NCI-H446 (cell line): Measurements from ENCODE around the gene PAXX.
A peak's percentile ranks its signal among the peaks of the same experiment; 100 is the strongest.

Source experiments
- DNase-seq, 2 experiments: peaks; one replicate each; lab custom pipeline; 2025; lab: John Stamatoyannopoulos, UW

Gene PAXX

GRCh38 chr9:137019891-137020683, 27.9 kb downstream of the PAXX start:
- DNase-seq: no peak

- DNase-seq: no peak
Measured at GRCh38 chr9:137020771-137021567, 28.7 kb downstream of the PAXX start.

- DNase-seq: no peak
Measured at GRCh38 chr9:137021568-137021978, 29.4 kb downstream of the PAXX start.

GRCh38 chr9:137021979-137022661, 29.9 kb downstream of the PAXX start:
- peak in 1 of 2 experiments; percentile 23 for DNase-seq

GRCh38 chr9:137022662-137023008, 30.4 kb downstream of the PAXX start:
- no peak for DNase-seq

GRCh38 chr9:137023157-137023556, 30.9 kb downstream of the PAXX start:
- no peak for DNase-seq

GRCh38 chr9:137023583-137023991, 31.4 kb downstream of the PAXX start:
- no peak for DNase-seq

- DNase-seq: no peak
Measured at GRCh38 chr9:137025517-137025966, 33.3 kb downstream of the PAXX start.

GRCh38 chr9:137026384-137026783, 34.2 kb downstream of the PAXX start:
- DNase-seq: no peak

GRCh38 chr9:137026828-137027227, 34.6 kb downstream of the PAXX start:
- DNase-seq: no peak

GRCh38 chr9:137027369-137028262, 35.4 kb downstream of the PAXX start, which contains the start of gene ABCA2:
TSS of gene ABCA2 (minus strand) at chr9:137028237. CDS start at chr9:137028140, 97 bp downstream.
- DNase-seq: no peak

GRCh38 chr9:137028263-137029057, 36.2 kb downstream of the PAXX start:
- peak in 1 of 2 experiments; percentile 60 for DNase-seq

GRCh38 chr9:137029058-137029936, 37.1 kb downstream of the PAXX start:
- peak in 1 of 2 experiments; percentile 33 for DNase-seq

GRCh38 chr9:137030006-137030405, 37.8 kb downstream of the PAXX start:
- DNase-seq: no peak

GRCh38 chr9:137030538-137031527, 38.6 kb downstream of the PAXX start:
- DNase-seq: no peak

- no peak for DNase-seq
Measured at GRCh38 chr9:137031904-137032640, 39.9 kb downstream of the PAXX start, which contains the start of gene FUT7. TSS of gene FUT7 (minus strand) at chr9:137032088. CDS start at chr9:137031991, 97 bp downstream.

- DNase-seq: no peak
Measured at GRCh38 chr9:137032858-137033257, 40.6 kb downstream of the PAXX start.
